GM19239 (cell line): Measurements from ENCODE around the gene WNT3A.
"Not testable (repeated sequence)": the region's sequence is repeated elsewhere in the genome, so short reads cannot be mapped to it uniquely, and the experiment has no call there.

Experiments used
- DNase-seq: peaks from one replicate; pipeline ENCODE4 v3.0.0; 2011; ENCODE audit warnings: low spot score; ENCODE audit not compliant: insufficient read length
- FAIRE-seq: peaks from 2 replicates; lab custom pipeline; 2011; peaks lifted over from hg19 to GRCh38; lab: Jason Lieb, UNC

WNT3A gene

GRCh38 chr1:228009828-228010775 lies 3.3 kb downstream of the WNT3A start:
- DNase-seq = no peak
- no peak for FAIRE-seq

DNA sequence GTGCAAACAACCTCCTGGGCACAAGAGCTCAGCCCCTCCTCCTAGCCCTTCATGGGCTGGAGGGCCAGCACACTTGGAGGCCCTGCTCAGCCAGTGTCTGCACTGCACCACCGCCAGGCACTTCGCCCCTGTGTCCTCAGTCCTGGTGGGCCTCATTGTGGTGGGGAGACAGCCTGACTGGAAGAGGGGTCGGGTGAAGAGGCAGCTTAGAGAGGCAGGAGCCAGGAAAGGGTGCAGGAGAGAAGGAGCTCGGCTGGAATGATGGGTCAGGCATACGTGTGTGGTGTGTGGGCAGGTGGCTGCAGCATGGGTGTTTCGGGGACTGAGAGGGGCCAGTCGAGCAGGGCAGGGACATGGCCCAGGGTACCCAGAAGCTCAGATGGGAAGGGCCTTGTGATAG lies 4.1 kb downstream of the WNT3A start:
- no peak for DNase-seq
- FAIRE-seq = no peak

DNA sequence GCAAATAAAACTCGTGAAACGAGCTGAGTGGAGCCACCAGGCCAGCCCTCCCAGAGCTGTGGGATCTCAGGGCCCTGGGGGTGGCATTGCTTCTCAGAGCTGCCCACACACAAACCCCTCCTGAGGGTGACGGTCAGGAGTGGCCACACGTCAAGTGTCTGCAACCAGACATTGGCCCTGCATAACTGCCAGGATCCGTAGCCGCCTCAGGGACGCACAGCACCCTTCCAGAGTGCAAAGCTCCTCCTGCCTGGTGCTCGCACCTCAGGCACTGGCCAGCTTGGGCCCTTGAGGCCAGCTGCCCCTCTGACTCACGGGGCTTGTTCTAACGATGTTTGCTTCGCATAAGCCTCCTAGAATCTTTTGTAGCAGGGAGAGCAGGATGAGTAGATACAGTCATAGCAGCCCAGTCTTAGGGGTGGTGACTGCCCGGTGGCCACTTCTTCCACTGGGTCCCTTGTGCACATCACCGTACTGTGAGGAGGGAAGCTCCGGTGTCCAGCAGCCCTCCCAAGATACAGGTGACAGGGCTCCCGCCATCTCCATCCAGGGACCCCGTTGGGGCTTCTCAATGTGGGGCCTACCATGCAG lies 5.0 kb downstream of the WNT3A start:
- no peak for DNase-seq
- FAIRE-seq = no peak

DNA sequence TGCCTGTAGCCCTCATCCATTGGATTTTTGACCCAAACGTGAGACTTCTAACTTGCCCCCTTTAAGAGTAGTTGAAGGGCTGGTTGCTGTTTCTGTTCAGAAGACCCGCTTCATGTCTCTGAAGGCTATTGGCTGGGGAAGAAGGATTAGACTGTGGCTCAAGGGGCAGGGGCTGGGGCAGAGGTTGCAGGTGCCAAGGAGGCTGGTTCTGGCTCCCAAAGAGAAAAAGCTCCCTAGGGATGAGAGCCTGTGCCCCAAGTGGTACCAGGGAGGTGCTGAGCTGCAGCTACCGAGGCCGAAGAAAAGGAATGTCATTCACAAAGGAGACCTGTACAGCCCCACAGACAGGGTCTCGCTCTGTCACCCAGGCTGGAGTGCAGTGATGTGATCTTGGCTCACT lies 5.8 kb downstream of the WNT3A start:
- no peak for DNase-seq
- no peak for FAIRE-seq

- DNase-seq = no peak
Observed at GRCh38 chr1:228013131-228013934, 6.5 kb downstream of the WNT3A start.

GRCh38 chr1:228013935-228014930 lies 7.4 kb downstream of the WNT3A start:
- DNase-seq = no peak
- FAIRE-seq = no peak

More at GRCh38 chr1:228013131-228013934, 6.5 kb downstream of the WNT3A start:
- no peak for FAIRE-seq

DNA sequence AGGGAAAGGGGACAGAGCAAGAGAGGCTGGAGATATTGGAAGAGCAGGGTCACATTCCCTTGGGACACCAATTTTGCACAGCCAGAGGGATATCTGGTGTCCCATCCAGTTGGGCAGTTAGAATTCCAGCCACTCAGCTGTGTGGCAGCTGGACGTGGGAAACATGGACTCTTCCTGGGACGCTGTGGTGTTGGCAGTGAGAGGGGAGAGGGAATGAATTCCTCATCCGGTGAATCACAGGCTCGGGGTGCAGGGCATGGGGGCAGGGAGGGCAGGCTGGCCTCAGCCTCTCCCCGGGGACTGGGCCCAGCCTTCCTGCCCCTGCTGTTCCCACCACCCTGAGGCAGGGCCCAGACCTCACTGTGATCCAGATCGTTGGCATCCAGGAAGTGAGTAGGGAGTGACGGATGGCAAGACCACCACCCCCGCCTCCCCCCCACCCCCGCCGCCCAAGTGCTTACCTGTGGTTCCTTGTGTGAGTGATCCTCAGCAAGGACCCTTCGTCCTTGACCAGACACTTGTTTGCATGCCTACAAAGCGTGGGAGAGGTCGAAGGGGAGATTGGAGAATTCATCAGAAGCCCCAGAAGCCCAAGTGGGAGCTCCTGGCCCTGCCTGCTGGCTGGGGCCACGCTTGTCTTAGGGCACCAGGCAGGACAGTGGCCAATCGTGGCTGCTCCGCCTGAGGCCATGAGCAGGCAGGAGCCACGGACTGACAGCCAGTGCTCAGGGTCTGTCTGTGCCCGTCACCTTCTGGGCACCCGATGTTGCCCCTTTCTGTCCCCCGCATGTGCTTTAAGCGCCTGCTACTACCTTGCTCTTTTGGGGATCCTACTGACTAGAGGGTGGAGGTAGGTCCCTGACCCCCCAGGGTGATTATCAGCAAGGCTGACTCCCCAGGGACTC lies 8.7 kb downstream of the WNT3A start:
- DNase-seq (no peak), FAIRE-seq (no peak)

GRCh38 chr1:228016181-228016510 lies 9.3 kb downstream of the WNT3A start:
- FAIRE-seq (no peak), DNase-seq (no peak)

- DNase-seq (no peak), FAIRE-seq (no peak)
Observed at GRCh38 chr1:228016653-228017355, 10.0 kb downstream of the WNT3A start.

GRCh38 chr1:228017356-228018124 lies 10.7 kb downstream of the WNT3A start:
- FAIRE-seq (no peak), DNase-seq (no peak)

DNA sequence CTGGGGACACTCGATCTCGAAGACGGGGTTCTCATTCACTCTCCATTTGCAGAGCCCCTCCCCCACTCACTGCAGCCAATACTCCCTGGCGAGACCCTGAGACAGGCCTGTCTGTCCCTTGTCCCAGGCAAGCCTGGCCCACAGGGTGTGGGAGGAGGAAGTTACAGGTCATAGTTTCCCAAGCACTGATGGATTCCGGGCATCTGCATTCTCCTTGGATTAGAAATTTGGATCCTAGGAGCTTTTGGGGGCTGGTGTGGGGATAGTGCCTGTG lies 11.3 kb downstream of the WNT3A start:
- FAIRE-seq (no peak), DNase-seq (no peak)

DNA sequence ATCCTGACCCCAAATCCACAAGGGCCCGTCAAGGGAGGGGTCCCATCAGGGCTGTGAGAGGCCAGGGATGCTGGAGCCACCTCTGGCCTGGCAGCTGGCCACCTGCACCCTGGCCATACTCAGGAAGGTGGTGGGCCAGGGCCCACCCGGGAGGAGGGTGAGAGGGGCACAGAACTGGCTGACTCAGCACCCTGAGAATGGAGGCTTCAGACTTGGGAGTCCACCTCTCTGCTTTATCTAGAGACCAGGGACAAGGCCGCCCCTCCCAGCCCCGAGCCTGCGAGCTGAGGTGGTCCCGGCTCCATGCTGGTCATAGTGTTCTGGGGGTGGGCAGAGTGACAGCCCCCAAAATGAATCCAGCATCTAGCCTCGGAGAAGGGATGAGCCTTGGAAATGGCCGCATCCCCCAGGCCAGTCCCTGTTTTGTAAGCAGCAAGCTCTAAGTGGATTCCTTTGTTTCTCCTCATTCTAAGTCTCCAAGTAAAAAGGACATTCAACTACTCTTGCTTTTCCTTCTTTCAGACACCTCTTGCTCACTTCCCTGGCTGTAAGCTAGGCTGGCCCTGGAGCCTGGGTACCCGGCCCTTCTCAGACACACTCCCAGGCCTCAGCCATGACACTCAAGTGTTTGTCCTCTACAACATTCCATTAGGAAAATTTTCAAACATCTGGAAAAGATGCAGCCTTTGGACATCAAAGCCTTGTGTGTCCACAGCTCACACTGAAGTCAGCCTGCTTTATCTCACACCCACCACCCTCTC lies 12.3 kb downstream of the WNT3A start:
- FAIRE-seq (no peak), DNase-seq (no peak)

- DNase-seq, FAIRE-seq: not testable (repeated sequence)
Observed at GRCh38 chr1:228019722-228020083, 12.9 kb downstream of the WNT3A start.

- FAIRE-seq (no peak), DNase-seq (no peak)
Observed at GRCh38 chr1:228020686-228021354, 14.0 kb downstream of the WNT3A start.

GRCh38 chr1:228021355-228022030 lies 14.7 kb downstream of the WNT3A start:
- FAIRE-seq = no peak
- no peak for DNase-seq
